Nephron progenitor cell (in vitro differentiated cells): ENCODE measurements around the gene NFIA.

Experiments
- DNase-seq: peaks from one replicate; pipeline ENCODE4 v3.0.0; 2021
- H3K27ac Mint-ChIP-seq: 2 replicates; pipeline ENCODE4 v1.8.0; 2021; ENCODE audit warnings: mild to moderate bottlenecking, moderate library complexity, mixed read lengths
- H3K27me3 Mint-ChIP-seq: 2 replicates; pipeline ENCODE4 v1.8.0; 2021; ENCODE audit warnings: mild to moderate bottlenecking, low read depth, mixed read lengths; ENCODE audit not compliant: poor library complexity
- H3K36me3 Mint-ChIP-seq: 2 replicates; pipeline ENCODE4 v1.8.0; 2021; ENCODE audit warnings: low read depth, mixed read lengths
- H3K4me1 Mint-ChIP-seq: 2 replicates; pipeline ENCODE4 v1.8.0; 2021; ENCODE audit warnings: mixed read lengths
- H3K4me3 Mint-ChIP-seq: 2 replicates; pipeline ENCODE4 v1.8.0; 2021; ENCODE audit warnings: mild to moderate bottlenecking, moderate library complexity, mixed read lengths
- H3K9me3 Mint-ChIP-seq: 2 replicates; pipeline ENCODE4 v1.8.0; 2021; ENCODE audit warnings: mild to moderate bottlenecking, moderate library complexity, mixed read lengths
- TF ChIP-seq, protein P1 (sequence below): fragments of 200-600 bp; sonication (generic); IDR thresholded peaks from 2 replicates; pipeline ENCODE4 v1.5.0; 2021; ENCODE audit warnings: antibody characterized with exemption

NFIA gene

DNA sequence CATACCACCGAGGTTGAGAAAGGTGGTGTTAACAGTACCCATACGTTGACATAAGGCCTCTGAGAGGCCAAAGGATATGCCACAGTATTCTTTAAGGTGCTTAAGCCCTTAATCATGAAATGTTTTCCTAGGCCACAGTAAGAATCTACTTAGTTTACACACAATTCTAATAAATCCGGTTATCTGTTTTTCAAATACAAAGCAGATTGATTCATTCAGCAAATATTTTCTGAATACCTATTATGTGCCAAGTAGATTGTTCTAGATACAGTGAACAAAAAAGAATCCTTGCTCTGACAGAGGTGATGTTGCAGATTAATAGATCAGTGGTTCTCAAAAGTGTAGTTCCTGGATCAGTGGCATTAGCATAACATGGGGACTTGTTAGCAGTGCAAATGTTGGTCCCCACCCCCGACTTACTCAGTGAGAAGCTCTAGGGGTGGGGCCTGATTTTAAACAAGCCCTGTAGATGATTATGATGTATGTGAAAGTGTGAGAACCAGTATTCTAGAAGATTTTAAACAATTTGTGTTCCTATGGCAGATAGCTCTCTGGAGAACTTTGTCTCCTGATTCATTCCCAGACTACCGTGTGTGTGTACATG lies 61.6 kb downstream of the NFIA start:
- TF ChIP-seq, protein P1, sequence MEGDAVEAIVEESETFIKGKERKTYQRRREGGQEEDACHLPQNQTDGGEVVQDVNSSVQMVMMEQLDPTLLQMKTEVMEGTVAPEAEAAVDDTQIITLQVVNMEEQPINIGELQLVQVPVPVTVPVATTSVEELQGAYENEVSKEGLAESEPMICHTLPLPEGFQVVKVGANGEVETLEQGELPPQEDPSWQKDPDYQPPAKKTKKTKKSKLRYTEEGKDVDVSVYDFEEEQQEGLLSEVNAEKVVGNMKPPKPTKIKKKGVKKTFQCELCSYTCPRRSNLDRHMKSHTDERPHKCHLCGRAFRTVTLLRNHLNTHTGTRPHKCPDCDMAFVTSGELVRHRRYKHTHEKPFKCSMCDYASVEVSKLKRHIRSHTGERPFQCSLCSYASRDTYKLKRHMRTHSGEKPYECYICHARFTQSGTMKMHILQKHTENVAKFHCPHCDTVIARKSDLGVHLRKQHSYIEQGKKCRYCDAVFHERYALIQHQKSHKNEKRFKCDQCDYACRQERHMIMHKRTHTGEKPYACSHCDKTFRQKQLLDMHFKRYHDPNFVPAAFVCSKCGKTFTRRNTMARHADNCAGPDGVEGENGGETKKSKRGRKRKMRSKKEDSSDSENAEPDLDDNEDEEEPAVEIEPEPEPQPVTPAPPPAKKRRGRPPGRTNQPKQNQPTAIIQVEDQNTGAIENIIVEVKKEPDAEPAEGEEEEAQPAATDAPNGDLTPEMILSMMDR = no peak
- Mint-ChIP-seq H3K36me3 (no peaks in the 10 kb centered on the region), H3K27me3 (peaks cover 37% of the 10 kb centered on the region), H3K27ac (no peak overlapping the region), H3K4me3 (no peak overlapping the region), H3K4me1 (peaks cover 36% of the 10 kb centered on the region), H3K9me3 (no peaks in the 10 kb centered on the region)
- no peak for DNase-seq

DNA sequence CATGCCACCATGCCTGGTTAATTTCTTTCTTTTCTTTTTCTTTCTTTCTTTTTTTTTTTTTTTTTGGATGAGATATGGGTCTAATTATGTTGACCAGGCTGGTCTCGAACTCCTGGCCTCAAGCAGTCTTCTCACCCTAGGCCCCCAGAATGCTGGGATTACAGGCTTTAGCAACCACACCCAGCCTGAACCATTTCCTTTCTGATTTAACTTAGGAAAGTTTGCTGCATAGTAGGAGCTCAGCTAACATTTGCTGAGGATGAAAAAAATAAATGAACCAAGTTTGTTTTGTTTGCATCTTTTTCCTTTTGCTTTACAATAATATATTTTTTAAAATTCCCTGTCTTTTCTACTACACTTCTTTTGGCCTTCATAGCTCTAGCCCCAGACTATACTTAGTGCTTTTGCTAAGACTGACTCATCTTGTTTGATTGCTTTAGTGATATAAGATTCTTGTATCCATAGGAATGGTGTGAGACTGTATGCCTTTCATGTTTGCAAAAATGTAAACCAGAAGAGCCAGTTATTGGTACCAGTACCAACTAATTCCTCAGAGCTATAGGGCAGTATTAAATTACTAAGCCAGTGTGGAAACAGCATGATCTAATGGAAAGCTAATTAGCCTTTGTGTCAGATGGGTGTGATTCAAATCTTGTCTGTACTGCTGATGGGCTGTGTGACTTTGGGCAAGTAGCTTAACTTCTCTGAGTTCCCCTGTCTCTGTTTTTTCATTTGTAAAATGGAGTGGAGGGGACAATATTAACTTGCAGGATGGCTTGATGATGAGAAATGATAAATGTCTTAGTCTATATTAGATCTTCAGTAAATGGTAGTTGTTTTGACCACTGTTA lies 66.9 kb downstream of the NFIA start:
- no peaks in the 10 kb centered on the region for H3K36me3 Mint-ChIP-seq
- TF ChIP-seq, protein P1 = no peak
- H3K27me3 Mint-ChIP-seq = peaks cover 60% of the 10 kb centered on the region
- no peaks in the 10 kb centered on the region for H3K9me3 Mint-ChIP-seq
- DNase-seq = no peak
- H3K4me3 Mint-ChIP-seq = no peak overlapping the region
- H3K4me1 Mint-ChIP-seq = peaks cover 56% of the 10 kb centered on the region
- H3K27ac Mint-ChIP-seq = no peak overlapping the region

GRCh38 chr1:61151565-61151964 lies 69.2 kb downstream of the NFIA start:
- no peak for DNase-seq
- Mint-ChIP-seq H3K27ac (no peak overlapping the region), H3K9me3 (no peaks in the 10 kb centered on the region), H3K4me1 (peaks cover 46% of the 10 kb centered on the region), H3K27me3 (peaks cover 63% of the 10 kb centered on the region), H3K4me3 (no peak overlapping the region), H3K36me3 (no peaks in the 10 kb centered on the region)
- TF ChIP-seq, protein P1 = no peak

GRCh38 chr1:61152066-61152465 lies 69.7 kb downstream of the NFIA start:
- peak; percentile 50 for DNase-seq
- Mint-ChIP-seq H3K9me3 (no peaks in the 10 kb centered on the region), H3K4me3 (no peak overlapping the region), H3K4me1 (peaks cover 44% of the 10 kb centered on the region), H3K36me3 (no peaks in the 10 kb centered on the region), H3K27me3 (peaks cover 61% of the 10 kb centered on the region), H3K27ac (no peak overlapping the region)
- TF ChIP-seq, protein P1 = no peak

- no peak for DNase-seq
- Mint-ChIP-seq H3K27ac (peak overlapping the region; percentile 83), H3K27me3 (peaks cover 58% of the 10 kb centered on the region), H3K9me3 (no peaks in the 10 kb centered on the region), H3K4me1 (peaks cover 44% of the 10 kb centered on the region), H3K4me3 (peak overlapping the region; percentile 34), H3K36me3 (no peaks in the 10 kb centered on the region)
- TF ChIP-seq, protein P1 = no peak
Measured at GRCh38 chr1:61152469-61153105, 70.2 kb downstream of the NFIA start.
